ENCODE measurements around the gene NLRP1.
A peak's percentile ranks its signal among the peaks of the same experiment; 100 is the strongest.
"Not testable (repeated sequence)": the region's sequence is repeated elsewhere in the genome, so short reads cannot be mapped to it uniquely, and the experiment has no call there.

Gene NLRP1

GRCh38 chr17:5585836-5586521 is 1.7 kb upstream of the NLRP1 start:
- DNase-seq = peak; percentile 45

GRCh38 chr17:5585287-5585794 is 1.0 kb upstream of the NLRP1 start:
- DNase-seq = no peak

- DNase-seq = no peak
Measured at GRCh38 chr17:5583426-5584382, 605 bp downstream of the NLRP1 start.

GRCh38 chr17:5582209-5583185 is 1.8 kb downstream of the NLRP1 start:
- peak; percentile 30 for DNase-seq

- no peak for DNase-seq
Measured at GRCh38 chr17:5581655-5582054, 2.7 kb downstream of the NLRP1 start.

GRCh38 chr17:5580969-5581368 is 3.3 kb downstream of the NLRP1 start:
- no peak for DNase-seq

GRCh38 chr17:5580367-5580766 is 3.9 kb downstream of the NLRP1 start:
- no peak for DNase-seq

GRCh38 chr17:5578768-5579167 is 5.5 kb downstream of the NLRP1 start:
- DNase-seq = not testable (repeated sequence)

GRCh38 chr17:5573017-5573416 is 11.3 kb downstream of the NLRP1 start:
- DNase-seq = not testable (repeated sequence)

GRCh38 chr17:5571281-5571680 is 13.0 kb downstream of the NLRP1 start:
- no peak for DNase-seq

GRCh38 chr17:5565808-5566207 is 18.5 kb downstream of the NLRP1 start:
- DNase-seq = no peak

GRCh38 chr17:5563456-5563855 is 20.9 kb downstream of the NLRP1 start:
- DNase-seq = no peak

- DNase-seq = no peak
Measured at GRCh38 chr17:5562661-5563360, 21.5 kb downstream of the NLRP1 start.

- DNase-seq = no peak
Measured at GRCh38 chr17:5561736-5562571, 22.4 kb downstream of the NLRP1 start.

- DNase-seq = no peak
Measured at GRCh38 chr17:5560361-5560988, 23.8 kb downstream of the NLRP1 start.

- no peak for DNase-seq
Measured at GRCh38 chr17:5558815-5559785, 25.2 kb downstream of the NLRP1 start.

GRCh38 chr17:5557990-5558389 is 26.3 kb downstream of the NLRP1 start:
- DNase-seq = no peak

- no peak for DNase-seq
Measured at GRCh38 chr17:5557485-5557884, 26.8 kb downstream of the NLRP1 start.

- DNase-seq = no peak
Measured at GRCh38 chr17:5555254-5555653, 29.1 kb downstream of the NLRP1 start.
